ENCODE results near the gene BMI1. TPM values are rescaled to one million over a fixed set of nuclear protein-coding genes. Genes with fewer than 3 reads are reported as not detected.

The BMI1 gene
- total and polyA plus RNA-seq, 2 donors (not counting 3 experiments of a cell fraction or from before 2014, with no cell fraction given) = 12.0 to 25.1 TPM

- H3K27ac ChIP-seq (ENCODE audit: insufficient read depth, low read depth, low read length) = no peak overlapping the region
- no peak overlapping the region for H3K9ac ChIP-seq (replicated peaks; ENCODE audit: extremely low read depth, insufficient read depth, low read length)
- peaks cover 4 to 8% of the 10 kb centered on the region in 2 experiments for H3K27me3 ChIP-seq (ENCODE audit: control insufficient read depth in 2 of 2, insufficient read depth in 2 of 2, low read length in 2 of 2)
- no peaks in the 10 kb centered on the region for H3K9me3 ChIP-seq (replicated peaks; ENCODE audit: control insufficient read depth, insufficient read depth, low read length)
- no peak overlapping the region for H2AFZ ChIP-seq (ENCODE audit: low read depth, low read length)
- no TSS peak for BruUV-seq (replicated peaks)
- no peak overlapping the region for H3K4me2 ChIP-seq (ENCODE audit: insufficient read depth, low read length)
- CTCF ChIA-PET = interaction anchor here (1.0 kb wide), 1 partner anchor 13 kb away, joined by 3 read pairs; no protein-coding TSS in a partner anchor
- TF ChIP-seq FOS (IDR thresholded peaks at IDR 0.05; ENCODE audit: borderline replicate concordance, insufficient read depth, low read length) = no peak
- no peak for TF ChIP-seq GATA2 (IDR thresholded peaks at IDR 0.05; ENCODE audit: insufficient read depth, insufficient read length, low read depth, low read length)
- no peak for TF ChIP-seq MAX (IDR thresholded peaks at IDR 0.05; ENCODE audit: insufficient read depth, insufficient read length)
- TF ChIP-seq MYC (IDR thresholded peaks at IDR 0.05; ENCODE audit: low read depth, low read length) = no peak
- no peak for TF ChIP-seq EZH2 (IDR thresholded peaks at IDR 0.05; ENCODE audit: borderline replicate concordance, low read depth, low read length, severe bottlenecking)
- no peak for TF ChIP-seq POLR2AphosphoS5 (IDR thresholded peaks at IDR 0.05; ENCODE audit: insufficient read depth, low read depth, low read length)
- TF ChIP-seq CTCF (IDR thresholded peaks at IDR 0.05; ENCODE audit: extremely low read depth in 1 of 2, insufficient read depth in 1 of 2, low read depth in 1 of 2, low read length in 2 of 2) = no peak
- no peak for TF ChIP-seq JUN (IDR thresholded peaks at IDR 0.05; ENCODE audit: borderline replicate concordance, insufficient read depth, insufficient read length, low read depth)
- TF ChIP-seq POLR2A (IDR thresholded peaks at IDR 0.05; ENCODE audit: low read depth, low read length) = no peak
- no peak overlapping the region for H3K4me3 ChIP-seq (replicated peaks in 1 of 3; ENCODE audit: insufficient read depth in 1 of 3, low read depth in 1 of 3, low read length in 3 of 3)
- peaks cover 2% of the 10 kb centered on the region for H4K20me1 ChIP-seq (replicated peaks; ENCODE audit: control insufficient read depth, extremely low read depth, insufficient read depth, low read length)
- dilution Hi-C loops (cut with MboI; ENCODE audit: extremely low pct_ligation_motif_present, low sequenced_read_pairs) = no loop called here
- DNase-seq (ENCODE audit: low read depth, low spot score) (no peak), FAIRE-seq (no peak)
- H3K9me1 ChIP-seq (replicated peaks; ENCODE audit: control insufficient read depth, extremely low read depth, insufficient read depth, low read length) = no peaks in the 10 kb centered on the region
- H3K36me3 ChIP-seq (ENCODE audit: control insufficient read depth in 2 of 2, extremely low read depth in 1 of 2, insufficient read depth in 2 of 2, low read length in 2 of 2) = no peaks in the 10 kb centered on the region
- no peaks in the 10 kb centered on the region for H3K4me1 ChIP-seq (ENCODE audit: control insufficient read depth, extremely low read depth, insufficient read depth, low read length)
- no peaks in the 10 kb centered on the region for H3K79me2 ChIP-seq (ENCODE audit: control insufficient read depth, insufficient read depth, low read length)
- intact Hi-C loops (cut with micrococcal nuclease) = no loop called here
- POLR2A ChIA-PET = no interaction called here
These were observed 26.2 kb upstream of the BMI1 start for GRCh38 chr10:22294694-22295093.

Measured in endothelial cell of umbilical vein (primary cell).